CD4-positive, alpha-beta T cell treated with Interleukin-17A for 4 hours (primary cell): Measurements from ENCODE around the gene OR2A2.
"Not testable (repeated sequence)": the region's sequence is repeated elsewhere in the genome, so short reads cannot be mapped to it uniquely, and the experiment has no call there.

Experiments used
- DNase-seq: peaks from one replicate; pipeline ENCODE4 v3.0.0-alpha.2; 2020; ENCODE audit warnings: mixed read lengths

OR2A2 gene

GRCh38 chr7:144109283-144109682 lies at the start of gene OR2A2:
Gene OR2A2, plus strand, starts transcription at chr7:144109583. Its CDS starts 0 bp downstream, at chr7:144109583.
- DNase-seq = no peak

DNA sequence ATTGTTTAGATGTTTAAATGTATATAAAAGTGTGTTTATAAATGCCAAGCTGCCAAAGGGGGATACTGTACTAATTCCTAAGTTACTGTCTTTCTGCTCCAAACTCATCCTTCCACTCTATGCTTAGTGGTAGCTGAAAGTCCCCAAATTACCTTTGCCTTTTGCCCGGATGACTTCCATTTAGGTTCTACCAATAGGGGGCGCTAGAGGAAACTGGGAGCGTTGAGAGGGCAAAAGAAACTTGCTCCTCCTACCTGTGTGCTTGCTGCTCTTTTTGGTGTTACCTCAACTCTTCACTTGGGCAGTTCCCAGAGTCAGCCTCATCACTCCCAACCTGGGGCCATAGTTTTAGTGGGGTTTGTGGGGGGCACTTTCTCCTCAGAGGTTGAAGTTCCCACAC lies 45.7 kb upstream of the OR2A2 start:
- no peak for DNase-seq

- DNase-seq = no peak
These were observed 39.9 kb upstream of the OR2A2 start, which contains the start of gene OR2A25 for GRCh38 chr7:144069511-144069910. Gene OR2A25, plus strand, starts transcription at chr7:144069811. Its CDS starts 4,409 bp downstream, at chr7:144074220.

DNA sequence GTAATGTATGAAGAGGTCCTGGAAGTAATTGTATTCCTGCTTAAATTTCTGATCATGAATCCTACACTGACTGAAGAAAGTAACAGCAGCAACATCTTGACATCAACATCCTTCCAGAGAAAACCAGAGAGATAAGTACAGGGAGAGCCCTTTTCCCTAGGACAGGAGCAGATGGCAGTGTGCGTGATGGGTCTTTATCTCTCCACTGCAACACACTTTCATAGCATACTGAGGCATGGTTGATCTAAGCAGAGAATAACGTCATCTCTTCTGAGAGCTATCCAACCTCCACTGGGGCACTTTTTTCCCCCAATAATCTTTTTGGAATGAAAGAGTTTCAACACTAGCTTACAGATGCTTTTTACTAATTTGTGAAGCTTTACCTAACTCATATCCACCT lies 39.4 kb upstream of the OR2A2 start:
- DNase-seq = no peak

- DNase-seq = no peak
These were observed 35.0 kb upstream of the OR2A2 start for GRCh38 chr7:144074374-144074773.

- DNase-seq = no peak
These were observed 23.4 kb upstream of the OR2A2 start, which contains the start of gene OR2A12 for GRCh38 chr7:144085978-144086377. Gene OR2A12, plus strand, starts transcription at chr7:144086278. Its CDS starts 8,830 bp downstream, at chr7:144095108.

GRCh38 chr7:144086730-144087129 lies 22.7 kb upstream of the OR2A2 start:
- DNase-seq = no peak

DNA sequence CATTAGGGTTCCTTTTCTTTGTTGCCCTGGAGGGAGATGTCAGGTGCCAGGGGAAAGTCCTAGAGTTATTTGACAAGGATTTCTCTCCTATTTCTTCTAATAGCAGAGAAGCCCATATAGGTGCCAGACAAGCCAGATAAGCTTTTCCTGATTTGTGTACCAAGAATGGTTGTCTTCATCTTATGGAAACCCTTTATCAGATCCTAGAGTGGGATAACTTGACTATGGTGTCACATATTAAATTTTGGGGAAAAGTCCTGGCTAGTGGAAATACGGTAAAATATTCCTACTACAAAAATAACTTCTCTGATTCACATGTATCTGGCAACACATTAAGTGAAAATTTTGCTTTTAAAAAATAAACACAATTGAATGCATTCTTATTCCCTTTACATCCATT lies 22.2 kb upstream of the OR2A2 start:
- no peak for DNase-seq

- DNase-seq = no peak
These were observed 18.7 kb upstream of the OR2A2 start for GRCh38 chr7:144090667-144091066.

GRCh38 chr7:144098776-144099175 lies 10.6 kb upstream of the OR2A2 start:
- DNase-seq = no peak

- no peak for DNase-seq
These were observed 8.8 kb upstream of the OR2A2 start for GRCh38 chr7:144100607-144101006.

- DNase-seq = no peak
These were observed 7.3 kb upstream of the OR2A2 start for GRCh38 chr7:144102041-144102440.

DNA sequence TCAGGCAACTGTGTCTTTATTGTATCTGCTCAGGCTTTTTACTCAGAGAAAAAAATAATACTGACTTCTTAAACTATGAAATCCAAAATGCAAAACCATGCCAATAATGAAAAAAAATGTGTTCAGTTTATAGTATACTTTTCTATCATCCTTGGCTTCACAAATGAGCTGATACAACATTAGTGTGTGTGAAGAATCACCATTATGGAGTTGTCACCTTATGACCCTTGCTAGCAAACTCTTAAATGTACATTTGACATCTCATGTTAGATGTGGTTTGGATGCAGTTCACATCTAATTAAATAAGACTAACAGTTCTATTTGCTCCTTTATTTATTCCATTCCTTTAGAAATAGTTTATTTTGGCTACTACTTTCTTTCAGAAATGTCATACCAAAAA lies 4.2 kb upstream of the OR2A2 start:
- no peak for DNase-seq

DNA sequence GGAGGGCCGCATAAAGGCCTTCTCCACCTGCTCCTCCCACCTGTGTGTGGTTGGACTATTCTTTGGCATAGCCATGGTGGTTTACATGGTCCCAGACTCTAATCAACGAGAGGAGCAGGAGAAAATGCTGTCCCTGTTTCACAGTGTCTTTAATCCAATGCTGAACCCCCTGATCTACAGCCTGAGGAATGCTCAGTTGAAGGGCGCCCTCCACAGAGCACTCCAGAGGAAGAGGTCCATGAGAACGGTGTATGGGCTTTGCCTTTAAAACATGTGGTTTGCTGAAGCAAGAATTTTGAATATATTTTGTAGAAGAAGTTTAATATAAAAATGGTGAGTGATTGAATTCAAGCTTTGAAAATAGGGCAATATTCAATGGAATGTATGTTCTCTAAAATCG lies 889 bp downstream of the OR2A2 start:
- DNase-seq = no peak

DNA sequence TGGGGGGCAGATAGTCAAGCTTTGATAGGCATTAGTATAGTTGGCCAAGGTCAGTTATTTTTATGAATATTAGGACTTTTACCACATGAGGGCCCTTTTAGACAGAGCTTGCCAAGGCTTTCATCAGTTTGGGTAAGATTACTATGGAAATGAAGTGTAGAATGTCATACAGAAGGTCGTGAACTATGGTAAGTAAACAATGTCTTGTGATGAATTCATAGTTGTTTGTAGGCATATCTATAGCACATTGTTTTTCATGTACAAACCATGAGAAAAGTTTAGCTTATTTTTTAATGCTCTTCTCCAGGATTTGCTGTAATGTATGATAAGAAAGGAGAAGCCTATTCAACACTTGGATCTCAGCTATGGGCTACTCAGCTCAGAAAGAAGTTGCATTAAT lies 4.3 kb downstream of the OR2A2 start:
- DNase-seq = no peak

DNA sequence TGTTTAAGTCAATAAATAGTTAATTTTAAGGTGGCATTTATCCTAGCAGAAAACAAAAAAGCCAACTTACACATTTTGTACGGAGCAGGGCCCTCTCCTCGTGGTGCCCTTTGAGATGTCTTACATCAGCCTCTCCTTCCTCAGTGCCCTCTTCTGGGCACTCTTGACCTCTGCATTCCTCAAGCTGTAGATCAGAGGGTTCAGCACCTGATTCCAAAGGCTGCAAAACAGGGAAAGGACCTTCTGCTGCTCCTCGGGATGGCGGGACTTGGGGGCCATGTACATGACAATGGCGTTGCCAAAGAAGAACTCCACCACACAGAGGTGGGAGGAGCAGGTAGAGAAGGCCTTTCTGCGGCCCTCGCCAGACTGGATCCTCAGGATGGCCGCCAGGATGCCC lies 9.0 kb downstream of the OR2A2 start:
- no peak for DNase-seq

DNA sequence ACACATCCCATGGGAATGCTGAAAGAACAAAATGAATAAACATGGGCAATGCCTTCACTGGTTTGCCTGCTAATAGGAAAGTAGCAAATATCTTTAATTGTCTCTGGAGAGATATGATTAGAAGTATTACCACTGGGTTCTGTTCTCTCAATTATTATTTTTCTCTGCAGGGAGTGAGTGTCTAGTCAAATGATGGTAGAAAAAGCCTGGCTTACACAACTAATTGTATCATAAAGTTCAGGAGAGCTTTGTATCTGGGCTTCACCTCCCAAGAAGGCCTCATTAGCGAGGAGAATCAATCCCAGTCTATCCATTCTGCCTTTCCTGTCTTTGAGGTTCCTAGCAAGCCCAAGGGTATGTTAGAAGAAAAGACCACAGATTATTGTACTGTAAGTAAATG lies 13.5 kb downstream of the OR2A2 start, which contains the start of gene OR2A14:
OR2A14 (plus strand) TSS at position 301 of the 400 bp plus-strand sequence. CDS start 5,937 bp downstream, outside the sequence.
- no peak for DNase-seq

GRCh38 chr7:144127714-144128334 lies 18.4 kb downstream of the OR2A2 start:
- DNase-seq = peak; percentile 93

GRCh38 chr7:144129601-144130000 lies 20.2 kb downstream of the OR2A2 start:
- not testable (repeated sequence) for DNase-seq

- DNase-seq = no peak
These were observed 21.3 kb downstream of the OR2A2 start for GRCh38 chr7:144130730-144131129.

- no peak for DNase-seq
These were observed 22.9 kb downstream of the OR2A2 start for GRCh38 chr7:144132262-144132661.

DNA sequence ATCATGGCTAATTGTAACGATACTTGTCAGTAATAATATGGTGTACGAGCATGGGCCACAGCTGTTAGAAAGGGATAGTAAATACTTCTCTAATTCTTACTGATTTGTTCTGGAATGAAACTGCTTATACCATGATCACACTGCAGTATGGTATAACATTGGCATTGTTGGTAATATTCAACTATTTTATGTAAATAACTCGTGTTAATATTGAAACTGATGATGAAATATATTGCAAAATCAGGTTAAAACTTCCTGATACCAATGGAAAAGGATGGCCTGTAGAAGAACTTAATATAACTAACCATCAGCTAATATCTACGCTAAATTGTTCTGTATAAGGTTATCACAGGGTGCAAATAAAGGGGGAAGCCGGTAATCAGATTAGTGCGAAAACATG lies 23.9 kb downstream of the OR2A2 start:
- no peak for DNase-seq

- DNase-seq = no peak
These were observed 24.7 kb downstream of the OR2A2 start for GRCh38 chr7:144134116-144134515.

GRCh38 chr7:144137501-144137900 lies 28.1 kb downstream of the OR2A2 start:
- no peak for DNase-seq

DNA sequence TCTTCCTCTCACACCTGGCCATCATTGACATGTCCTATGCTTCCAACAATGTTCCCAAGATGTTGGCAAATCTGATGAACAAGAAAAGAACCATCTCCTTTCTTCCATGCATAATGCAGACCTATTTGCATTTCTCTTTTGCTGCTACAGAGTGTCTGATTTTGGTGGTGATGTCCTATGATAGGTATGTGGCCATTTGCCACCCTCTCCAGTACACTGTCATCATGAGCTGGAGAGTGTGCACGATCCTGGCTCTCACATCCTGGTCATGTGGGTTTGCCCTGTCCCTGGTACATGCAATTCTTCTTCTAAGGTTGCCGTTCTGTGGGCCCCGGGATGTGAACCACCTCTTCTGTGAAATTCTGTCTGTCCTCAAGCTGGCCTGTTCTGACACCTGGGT lies 32.8 kb downstream of the OR2A2 start:
- DNase-seq = no peak
